ENCODE results near the gene RTF2. TPM values are rescaled to one million over a fixed set of nuclear protein-coding genes. Genes with fewer than 3 reads are reported as not detected.

The RTF2 gene
- total and polyA plus RNA-seq, 11 donors = 50.7 to 114 (median 86.2) TPM

DNA sequence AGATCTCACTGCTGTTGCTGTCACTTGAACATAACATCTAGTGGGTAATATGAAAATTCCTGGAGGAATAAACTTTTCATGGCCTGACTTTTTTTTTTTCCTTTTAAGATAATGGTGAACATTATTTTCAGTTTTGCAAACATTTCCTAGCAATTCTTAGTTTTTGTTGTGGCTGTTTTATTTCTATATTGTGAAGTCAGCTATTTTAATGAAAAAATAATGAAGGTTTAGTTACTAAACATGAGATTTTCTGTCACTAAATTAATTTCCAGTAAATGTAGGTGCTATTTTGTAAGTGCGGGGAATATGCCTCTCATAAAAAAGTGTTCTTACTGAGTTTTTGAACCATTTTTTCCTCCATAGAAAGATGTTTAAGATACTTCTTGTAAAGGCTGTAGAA, 32.7 kb downstream of the RTF2 start:
- no peak overlapping the region for H3K27ac ChIP-seq
- no peak overlapping the region for H3K4me3 ChIP-seq
- peaks cover 0 to 13% (median 0%) of the 10 kb centered on the region in 12 donors for H3K9me3 ChIP-seq
- ATAC-seq (no peak), DNase-seq (no peak)
- intact Hi-C loops (cut with DNase I) = no loop called here
- H3K4me1 ChIP-seq = no peaks in the 10 kb centered on the region
- TF ChIP-seq, protein P1, sequence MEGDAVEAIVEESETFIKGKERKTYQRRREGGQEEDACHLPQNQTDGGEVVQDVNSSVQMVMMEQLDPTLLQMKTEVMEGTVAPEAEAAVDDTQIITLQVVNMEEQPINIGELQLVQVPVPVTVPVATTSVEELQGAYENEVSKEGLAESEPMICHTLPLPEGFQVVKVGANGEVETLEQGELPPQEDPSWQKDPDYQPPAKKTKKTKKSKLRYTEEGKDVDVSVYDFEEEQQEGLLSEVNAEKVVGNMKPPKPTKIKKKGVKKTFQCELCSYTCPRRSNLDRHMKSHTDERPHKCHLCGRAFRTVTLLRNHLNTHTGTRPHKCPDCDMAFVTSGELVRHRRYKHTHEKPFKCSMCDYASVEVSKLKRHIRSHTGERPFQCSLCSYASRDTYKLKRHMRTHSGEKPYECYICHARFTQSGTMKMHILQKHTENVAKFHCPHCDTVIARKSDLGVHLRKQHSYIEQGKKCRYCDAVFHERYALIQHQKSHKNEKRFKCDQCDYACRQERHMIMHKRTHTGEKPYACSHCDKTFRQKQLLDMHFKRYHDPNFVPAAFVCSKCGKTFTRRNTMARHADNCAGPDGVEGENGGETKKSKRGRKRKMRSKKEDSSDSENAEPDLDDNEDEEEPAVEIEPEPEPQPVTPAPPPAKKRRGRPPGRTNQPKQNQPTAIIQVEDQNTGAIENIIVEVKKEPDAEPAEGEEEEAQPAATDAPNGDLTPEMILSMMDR (IDR thresholded peaks at IDR 0.05) = no peak
- no peak for TF ChIP-seq POLR2A (IDR thresholded peaks at IDR 0.05)
- WGBS, 4 donors = 98 to 100% (median 99%) methylated on average over 1 of the region's 1 CpG
- no peaks in the 10 kb centered on the region for H3K27me3 ChIP-seq
- peaks cover 0 to 40% (median 18%) of the 10 kb centered on the region in 9 donors for H3K36me3 ChIP-seq

DNA sequence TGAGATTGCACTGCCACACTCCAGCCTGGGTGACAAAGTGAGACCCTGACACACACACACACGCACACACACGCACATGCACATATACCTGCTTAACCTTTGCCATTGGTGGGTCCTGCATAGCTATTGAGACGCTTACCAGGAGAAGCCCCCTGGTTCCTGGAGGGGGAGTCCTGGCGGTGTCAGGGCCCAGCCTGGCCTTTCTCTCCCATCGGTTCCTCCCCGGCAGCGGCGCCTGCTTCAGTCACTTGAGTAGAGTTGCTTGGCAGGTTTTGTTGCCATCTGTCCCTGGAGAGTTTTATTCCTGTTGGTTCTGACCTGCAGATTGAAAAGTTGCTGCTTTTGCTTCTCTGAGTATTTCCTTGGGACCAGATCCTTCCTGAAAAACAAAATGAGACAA, 35.5 kb downstream of the RTF2 start:
- no peak for ATAC-seq
- Histone ChIP-seq H3K4me3 (no peak overlapping the region), H3K9me3 (no peaks in the 10 kb centered on the region), H3K27me3 (no peaks in the 10 kb centered on the region), H3K4me1 (no peaks in the 10 kb centered on the region), H3K27ac (no peak overlapping the region), H3K36me3 (peaks cover 0 to 26% (median 0%) of the 10 kb centered on the region in 9 donors)
- DNase-seq = no peak
- TF ChIP-seq POLR2A (IDR thresholded peaks at IDR 0.05) = no peak
- TF ChIP-seq, protein P1 (IDR thresholded peaks at IDR 0.05) = no peak
- WGBS, 4 donors = 79 to 94% (median 87%) methylated on average over 8 of the region's 8 CpGs
- intact Hi-C loops (cut with DNase I) = no loop called here

DNA sequence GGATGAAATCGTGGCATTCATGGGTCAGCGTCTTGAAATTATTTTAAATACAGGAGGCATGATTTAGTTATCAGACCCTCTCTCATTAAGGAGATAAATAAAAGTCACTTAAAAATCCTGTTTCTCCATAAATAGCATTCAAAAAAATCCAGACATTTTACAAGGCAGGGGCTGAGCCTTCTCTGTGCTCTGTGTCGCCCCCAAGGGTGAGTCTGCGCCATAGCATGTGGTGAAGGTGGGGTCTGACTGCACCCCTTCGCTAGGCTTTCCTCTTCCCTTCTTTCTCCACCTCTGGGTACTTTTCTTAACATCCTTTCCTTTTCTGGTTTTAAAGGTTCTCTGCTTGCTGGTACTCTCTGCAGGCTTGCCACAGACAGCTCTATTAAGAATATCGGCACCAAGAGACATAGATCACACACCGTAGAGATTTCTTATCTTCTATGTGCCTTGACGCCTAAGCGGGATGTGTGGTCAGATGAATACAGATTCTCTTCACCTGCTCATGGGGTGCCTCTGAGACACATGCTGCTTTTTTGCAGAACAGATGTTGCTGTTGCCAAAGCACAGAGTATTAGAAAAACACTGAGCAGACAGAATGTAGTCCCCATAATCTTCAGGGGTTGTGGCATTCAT, 36.1 kb downstream of the RTF2 start:
- H3K4me1 ChIP-seq = no peaks in the 10 kb centered on the region
- intact Hi-C loops (cut with DNase I) = no loop called here
- peaks cover 0 to 25% (median 0%) of the 10 kb centered on the region in 9 donors for H3K36me3 ChIP-seq
- H3K9me3 ChIP-seq = no peaks in the 10 kb centered on the region
- TF ChIP-seq, protein P1 (IDR thresholded peaks at IDR 0.05) = peak in 8 of 12 donors; percentile 18 to 34 (median 28)
- TF ChIP-seq POLR2A (IDR thresholded peaks at IDR 0.05) = no peak
- H3K27me3 ChIP-seq = no peaks in the 10 kb centered on the region
- H3K27ac ChIP-seq = no peak overlapping the region
- ATAC-seq (no peak), DNase-seq (no peak)
- no peak overlapping the region for H3K4me3 ChIP-seq
- WGBS, 4 donors = 84 to 87% (median 85%) methylated on average over 9 of the region's 9 CpGs

DNA sequence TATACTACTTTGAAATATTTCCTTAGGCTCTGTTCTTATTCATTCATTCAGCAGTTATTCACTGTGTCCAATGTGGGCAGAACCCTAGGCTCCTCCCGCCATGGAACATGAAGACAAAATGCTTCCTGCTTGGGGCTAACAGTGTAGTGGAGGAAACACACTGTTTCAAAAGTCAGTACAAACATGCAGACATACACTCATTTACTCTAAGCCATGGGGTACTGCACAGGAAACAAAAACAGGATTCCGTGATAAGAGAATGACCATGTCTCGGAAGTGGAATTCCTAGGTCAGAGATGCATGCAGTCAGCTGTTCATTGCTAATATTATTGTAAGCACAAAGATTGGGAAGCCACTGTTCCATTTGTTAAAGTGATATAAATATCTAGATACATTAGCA, 37.7 kb downstream of the RTF2 start:
- Histone ChIP-seq H3K27me3 (no peaks in the 10 kb centered on the region), H3K36me3 (peaks cover 0 to 20% (median 0%) of the 10 kb centered on the region in 9 donors), H3K9me3 (no peaks in the 10 kb centered on the region), H3K4me1 (no peaks in the 10 kb centered on the region), H3K4me3 (no peak overlapping the region), H3K27ac (no peak overlapping the region)
- intact Hi-C loops (cut with DNase I) = no loop called here
- no peak for ATAC-seq
- 38 to 59% (median 44%) methylated on average over 3 of the region's 3 CpGs for WGBS, 4 donors
- TF ChIP-seq, protein P1 (IDR thresholded peaks at IDR 0.05) = no peak
- TF ChIP-seq POLR2A (IDR thresholded peaks at IDR 0.05) = no peak
- DNase-seq = no peak

Measured in heart left ventricle (tissue), 16 donors.